ENCODE data around the gene GSTCD. TPM values are rescaled to one million over a fixed set of nuclear protein-coding genes. Genes with fewer than 3 reads are reported as not detected.
"Not testable (repeated sequence)": the region's sequence is repeated elsewhere in the genome, so short reads cannot be mapped to it uniquely, and the experiment has no call there.

Gene GSTCD
- total RNA-seq, 6 donors from 2014 or later = 6.0 to 9.9 (median 8.0) TPM

- TF ChIP-seq POLR2A (IDR thresholded peaks at IDR 0.05) (no peak), POLR2AphosphoS5 (IDR thresholded peaks at IDR 0.05) (no peak), EP300 (IDR thresholded peaks at IDR 0.05) (no peak), CTCF (IDR thresholded peaks at IDR 0.05) (no peak)
- H3K36me3 ChIP-seq = no peaks in the 10 kb centered on the region
- ATAC-seq (ENCODE audit: low FRiP score in 2 of 2) = no peak
- H3K27me3 ChIP-seq = no peaks in the 10 kb centered on the region
- H3K9me3 ChIP-seq = peaks cover 0 to 4% (median 0%) of the 10 kb centered on the region in 4 donors
- H3K27ac ChIP-seq = no peak overlapping the region
- H3K4me3 ChIP-seq = no peak overlapping the region
- no peak for DNase-seq
- H3K4me1 ChIP-seq = no peaks in the 10 kb centered on the region
- WGBS, 2 donors = 92 to 93% methylated on average over 3 of the region's 3 CpGs
Measured at GRCh38 chr4:105851196-105851595, 142.6 kb downstream of the GSTCD start.

GRCh38 chr4:105852230-105852629 lies 143.6 kb downstream of the GSTCD start:
- not testable (repeated sequence) for H3K27ac ChIP-seq; H3K9me3 ChIP-seq; H3K36me3 ChIP-seq; DNase-seq; H3K27me3 ChIP-seq; ATAC-seq (ENCODE audit: low FRiP score in 2 of 2); H3K4me3 ChIP-seq; H3K4me1 ChIP-seq
- 88 to 98% methylated on average over 2 of the region's 2 CpGs for WGBS, 2 donors

DNA sequence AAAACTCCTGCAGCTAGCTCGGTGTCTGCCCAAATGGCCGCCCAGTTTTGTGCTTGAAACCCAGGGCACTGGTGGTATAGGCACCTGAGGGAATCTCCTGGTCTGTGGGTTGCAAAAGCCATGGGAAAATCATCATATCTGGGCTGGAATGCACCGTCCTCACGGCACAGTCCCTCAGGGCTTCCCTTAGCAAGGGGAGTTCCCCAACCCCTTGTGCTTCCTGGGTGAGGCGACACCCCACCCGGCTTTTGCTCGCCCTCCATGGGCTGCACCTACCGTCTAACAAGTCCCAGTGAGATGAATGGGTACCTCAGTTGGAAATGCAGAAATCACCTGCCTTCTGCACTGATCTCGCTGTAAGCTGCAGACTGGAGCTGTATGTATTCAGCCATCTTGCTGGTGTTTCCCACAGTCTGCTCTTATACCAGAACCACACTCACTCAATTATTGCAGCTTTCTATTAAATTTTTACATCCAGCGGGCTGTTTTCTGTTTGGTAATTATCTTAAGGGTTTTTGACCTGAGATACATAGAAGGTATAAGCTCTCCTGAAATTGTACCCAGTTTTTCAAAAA lies 150.0 kb downstream of the GSTCD start:
- Histone ChIP-seq H3K4me3 (no peak overlapping the region), H3K27me3 (no peaks in the 10 kb centered on the region), H3K27ac (no peak overlapping the region), H3K4me1 (no peaks in the 10 kb centered on the region), H3K9me3 (no peaks in the 10 kb centered on the region), H3K36me3 (no peaks in the 10 kb centered on the region)
- no peak for TF ChIP-seq POLR2A (IDR thresholded peaks at IDR 0.05)
- no peak for TF ChIP-seq CTCF (IDR thresholded peaks at IDR 0.05)
- TF ChIP-seq POLR2AphosphoS5 (IDR thresholded peaks at IDR 0.05) = no peak
- TF ChIP-seq EP300 (IDR thresholded peaks at IDR 0.05) = no peak
- WGBS, 2 donors = 95 to 96% methylated on average over 8 to 10 of the region's 10 CpGs
- no peak for DNase-seq
- ATAC-seq (ENCODE audit: low FRiP score in 2 of 2) = no peak

DNA sequence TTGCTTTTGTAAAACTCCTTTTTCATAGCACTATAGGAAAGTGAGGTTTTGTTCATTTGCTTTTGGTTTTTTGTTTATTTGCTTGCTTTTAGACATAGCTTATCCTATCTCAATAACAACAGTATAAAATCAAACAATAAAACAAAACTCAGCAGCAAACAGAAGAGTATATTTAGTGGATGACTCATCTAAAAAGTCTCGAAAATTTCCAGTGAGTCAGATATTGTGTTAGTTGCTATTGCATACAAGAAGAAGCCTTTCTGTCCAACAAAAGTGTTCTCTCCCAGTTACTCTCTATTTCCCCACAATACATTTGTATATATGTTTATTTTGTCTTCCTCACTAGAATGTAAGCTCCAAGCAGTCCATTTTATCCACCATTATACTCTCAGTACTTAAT lies 150.6 kb downstream of the GSTCD start:
- no peaks in the 10 kb centered on the region for H3K36me3 ChIP-seq
- 41 to 48% methylated on average over 1 of the region's 1 CpG for WGBS, 2 donors
- TF ChIP-seq CTCF (IDR thresholded peaks at IDR 0.05) (no peak), POLR2A (IDR thresholded peaks at IDR 0.05) (no peak), EP300 (IDR thresholded peaks at IDR 0.05) (no peak), POLR2AphosphoS5 (IDR thresholded peaks at IDR 0.05) (no peak)

GRCh38 chr4:105870963-105871362 lies 162.4 kb downstream of the GSTCD start:
- ATAC-seq (ENCODE audit: low FRiP score in 2 of 2) = no peak
- Histone ChIP-seq H3K9me3 (no peaks in the 10 kb centered on the region), H3K4me3 (no peak overlapping the region), H3K27ac (no peak overlapping the region), H3K4me1 (no peaks in the 10 kb centered on the region), H3K27me3 (no peaks in the 10 kb centered on the region), H3K36me3 (no peaks in the 10 kb centered on the region)
- no peak for DNase-seq
- WGBS, 2 donors = 83 to 90% methylated on average over 3 of the region's 3 CpGs
- TF ChIP-seq POLR2AphosphoS5 (IDR thresholded peaks at IDR 0.05) = no peak
- TF ChIP-seq CTCF (IDR thresholded peaks at IDR 0.05) = no peak
- no peak for TF ChIP-seq POLR2A (IDR thresholded peaks at IDR 0.05)
- TF ChIP-seq EP300 (IDR thresholded peaks at IDR 0.05) = no peak

More for the DNA sequence above, 150.6 kb downstream of the GSTCD start:
- H3K27ac ChIP-seq = no peak overlapping the region
- no peaks in the 10 kb centered on the region for H3K9me3 ChIP-seq
- H3K27me3 ChIP-seq = no peaks in the 10 kb centered on the region
- H3K4me3 ChIP-seq = no peak overlapping the region
- DNase-seq (no peak), ATAC-seq (ENCODE audit: low FRiP score in 2 of 2) (no peak)
- H3K4me1 ChIP-seq = no peaks in the 10 kb centered on the region

Measured in upper lobe of left lung (tissue), 6 donors.